CD4-positive, alpha-beta T cell (primary cell): ENCODE data around the gene RUNX2. TPM values are rescaled to one million over a fixed set of nuclear protein-coding genes. Genes with fewer than 3 reads are reported as not detected.

Experiments
- ATAC-seq: fragments of 200-7000 bp; cut with Tn5 transposase; one replicate; pipeline ENCODE4 v1.10.0; 2022; ENCODE audit warnings: mild to moderate bottlenecking; ENCODE audit not compliant: poor library complexity
- CTCF ChIA-PET: fragments of 350-600 bp; sonication (Branson Sonifier 250); formaldehyde crosslinking; loops from one replicate; lab custom pipeline; 2021; ENCODE audit warnings: antibody characterized with exemption, inconsistent platforms; lab: Charles Lee
- POLR2A ChIA-PET: fragments of 350-600 bp; sonication (Branson Sonifier 250); formaldehyde crosslinking; loops from one replicate; lab custom pipeline; 2021; ENCODE audit warnings: antibody characterized with exemption, inconsistent platforms; lab: Charles Lee
- DNase-seq, 14 experiments: peaks; one replicate each; pipeline ENCODE4 v3.0.0-alpha.2; 2013 to 2020; ENCODE audit warnings: mixed read lengths in 2 of 14
- H3K27ac ChIP-seq, 2 donors: one replicate each; pipeline versions ENCODE4 v1.5.1 to v1.7.0; 2013; ENCODE audit warnings: low read length in 2 of 2, low read depth in 1 of 2, mild to moderate bottlenecking in 1 of 2
- H3K27me3 ChIP-seq, 2 experiments: 1 replicate in 1 of 2; 2 replicates in 1 of 2; pipeline versions ENCODE4 v1.6.1 to v1.7.0; 2013; ENCODE audit warnings: low read length in 2 of 2, control low read depth in 1 of 2, mild to moderate bottlenecking in 1 of 2, moderate library complexity in 1 of 2; ENCODE audit not compliant: insufficient read depth in 2 of 2, control insufficient read depth in 1 of 2
- H3K36me3 ChIP-seq: one replicate; pipeline ENCODE4 v1.6.1; 2013; ENCODE audit warnings: low read length, control low read depth; ENCODE audit not compliant: insufficient read depth
- H3K4me1 ChIP-seq: one replicate; pipeline ENCODE4 v1.6.1; 2013; ENCODE audit warnings: low read length, control low read depth; ENCODE audit not compliant: insufficient read depth
- H3K4me3 ChIP-seq: one replicate; pipeline ENCODE4 v1.5.1; 2013; ENCODE audit warnings: mild to moderate bottlenecking, low read length, moderate library complexity
- H3K9me3 ChIP-seq, 2 experiments: 1 replicate in 1 of 2; 2 replicates in 1 of 2; pipeline versions ENCODE4 v1.6.1 to v1.7.0; 2013; ENCODE audit warnings: low read length in 2 of 2, mild to moderate bottlenecking in 2 of 2, control low read depth in 1 of 2, moderate library complexity in 1 of 2; ENCODE audit not compliant: control insufficient read depth in 1 of 2, insufficient read depth in 1 of 2
- H3K27ac Mint-ChIP-seq: one replicate; pipeline ENCODE4 v1.8.0; 2020; ENCODE audit warnings: mixed read lengths
- H3K27me3 Mint-ChIP-seq: one replicate; pipeline ENCODE4 v1.8.0; 2021; ENCODE audit warnings: mixed read lengths
- H3K36me3 Mint-ChIP-seq: one replicate; pipeline ENCODE4 v1.8.0; 2021; ENCODE audit warnings: low read depth, mixed read lengths
- H3K4me1 Mint-ChIP-seq: one replicate; pipeline ENCODE4 v1.8.0; 2021; ENCODE audit warnings: low read depth, mixed read lengths
- H3K4me3 Mint-ChIP-seq: one replicate; pipeline ENCODE4 v1.8.0; 2020; ENCODE audit warnings: mild to moderate bottlenecking, mixed read lengths
- H3K9me3 Mint-ChIP-seq: one replicate; pipeline ENCODE4 v1.8.0; 2020; ENCODE audit warnings: mixed read lengths
- CTCF ChIP-seq: fragments of 200-600 bp; IDR thresholded peaks from one replicate; pipeline ENCODE4 v1.8.0; 2022; ENCODE audit warnings: antibody characterized with exemption, mild to moderate bottlenecking
- intact Hi-C, 2 experiments: fragments of 100-400 bp; cut with DNase I in 1 of 2; cut with micrococcal nuclease in 1 of 2; formaldehyde crosslinking; loops; one replicate each; pipeline versions ENCODE4 v1.15.1 to v1.9.0; 2023 to 2025; cut with DNase I, micrococcal nuclease
- total RNA-seq, 174 experiments: library from RNA in 2 of 174; stranded (reverse) in 2 of 174; gene quantifications; one replicate each; pipeline ENCODE4 v1.2.3 and lab custom pipeline; 2021 to 2026

Gene RUNX2
- total RNA-seq, 2 experiments from 2014 or later, result 17.5 to 18.0 TPM

- Histone ChIP-seq H3K36me3 (no peaks in the 10 kb centered on the region), H3K4me1 (no peaks in the 10 kb centered on the region), H3K4me3 (no peak overlapping the region), H3K9me3 (no peaks in the 10 kb centered on the region), H3K27ac (no peak overlapping the region), H3K27me3 (no peaks in the 10 kb centered on the region)
- H3K4me1 Mint-ChIP-seq, result no peaks in the 10 kb centered on the region
- intact Hi-C loops, result no loop called here
- no peaks in the 10 kb centered on the region for H3K27me3 Mint-ChIP-seq
- TF ChIP-seq CTCF, result no peak
- DNase-seq (no peak), ATAC-seq (no peak)
- ChIA-PET POLR2A (no interaction called here), CTCF (interaction anchor here (2.0 kb wide), 1 partner anchor 15 kb away, joined by 4 read pairs; no protein-coding TSS in a partner anchor)
- no peak overlapping the region for H3K27ac Mint-ChIP-seq
- H3K9me3 Mint-ChIP-seq, result no peaks in the 10 kb centered on the region
- H3K36me3 Mint-ChIP-seq, result peaks cover 6% of the 10 kb centered on the region
- no peak overlapping the region for H3K4me3 Mint-ChIP-seq
These were observed 23.5 kb downstream of the RUNX2 start for GRCh38 chr6:45351667-45352066.

- H3K27ac ChIP-seq, result no peak overlapping the region
- Mint-ChIP-seq H3K4me1 (no peaks in the 10 kb centered on the region), H3K9me3 (no peaks in the 10 kb centered on the region), H3K27ac (no peak overlapping the region), H3K27me3 (no peaks in the 10 kb centered on the region), H3K36me3 (peaks cover 6% of the 10 kb centered on the region), H3K4me3 (no peak overlapping the region)
- no peak for ATAC-seq
- intact Hi-C loops, result no loop called here
- CTCF ChIA-PET, result interaction anchor here (0.7 kb wide), 1 partner anchor 15 kb away, joined by 3 read pairs; no protein-coding TSS in a partner anchor
- no peaks in the 10 kb centered on the region for H3K27me3 ChIP-seq
- TF ChIP-seq CTCF, result no peak
- no peaks in the 10 kb centered on the region for H3K4me1 ChIP-seq
- no peaks in the 10 kb centered on the region for H3K9me3 ChIP-seq
- H3K36me3 ChIP-seq, result no peaks in the 10 kb centered on the region
- H3K4me3 ChIP-seq, result no peak overlapping the region
- DNase-seq, result no peak
- POLR2A ChIA-PET, result no interaction called here
These were observed 25.5 kb downstream of the RUNX2 start for GRCh38 chr6:45353654-45354053.

GRCh38 chr6:45364466-45364865 is 36.3 kb downstream of the RUNX2 start:
- H3K27ac ChIP-seq, result no peak overlapping the region
- CTCF ChIA-PET, result no interaction called here

More at GRCh38 chr6:45364466-45364865, 36.3 kb downstream of the RUNX2 start:
- POLR2A ChIA-PET, result interaction anchor here (0.7 kb wide), 1 partner anchor 429 kb away, joined by 3 read pairs; no protein-coding TSS in a partner anchor
- H3K36me3 Mint-ChIP-seq, result peaks cover 5% of the 10 kb centered on the region
- Histone ChIP-seq H3K27me3 (no peaks in the 10 kb centered on the region), H3K4me3 (no peak overlapping the region), H3K9me3 (no peaks in the 10 kb centered on the region), H3K36me3 (no peaks in the 10 kb centered on the region), H3K4me1 (no peaks in the 10 kb centered on the region)
- ATAC-seq (no peak), DNase-seq (no peak)
- H3K27me3 Mint-ChIP-seq, result no peaks in the 10 kb centered on the region
- H3K4me1 Mint-ChIP-seq, result peaks cover 9% of the 10 kb centered on the region
- no peak overlapping the region for H3K27ac Mint-ChIP-seq
- H3K4me3 Mint-ChIP-seq, result no peak overlapping the region
- intact Hi-C loops, result no loop called here
- no peak for TF ChIP-seq CTCF
- H3K9me3 Mint-ChIP-seq, result no peaks in the 10 kb centered on the region
